Psoas muscle (tissue), 8 donors: ENCODE data around the gene ALOXE3. TPM values are rescaled to one million over a fixed set of nuclear protein-coding genes. Genes with fewer than 3 reads are reported as not detected.

Experiments
- ATAC-seq, 4 donors: fragments of 200-7000 bp; cut with Tn5 transposase; one replicate each; pipeline ENCODE4 v1.9.1; 2020; ENCODE audit warnings: moderate library complexity in 3 of 4, mild to moderate bottlenecking in 2 of 4
- DNase-seq, 2 donors: peaks; one replicate each; pipeline ENCODE4 v3.0.0-alpha.2; 2020
- H3K27ac ChIP-seq: fragments of 200-600 bp; one replicate; pipeline ENCODE4 v1.8.0; 2022
- H3K27me3 ChIP-seq, 3 donors: fragments of 200-600 bp in 1 of 3; one replicate each; pipeline versions ENCODE4 v1.6.1 to v1.8.0; 2013 to 2022; ENCODE audit warnings: low read length in 2 of 3, mild to moderate bottlenecking in 2 of 3, moderate library complexity in 1 of 3; ENCODE audit not compliant: insufficient read depth in 3 of 3
- H3K36me3 ChIP-seq, 2 donors: fragments of 200-600 bp in 1 of 2; one replicate each; pipeline versions ENCODE4 v1.6.1 to v1.8.0; 2013 to 2022; ENCODE audit warnings: low read depth in 1 of 2, mild to moderate bottlenecking in 1 of 2, moderate library complexity in 1 of 2; ENCODE audit not compliant: insufficient read depth in 1 of 2
- H3K4me1 ChIP-seq: fragments of 200-600 bp; one replicate; pipeline ENCODE4 v1.8.0; 2022
- H3K4me3 ChIP-seq: fragments of 200-600 bp; one replicate; pipeline ENCODE4 v1.8.0; 2022; ENCODE audit warnings: mild to moderate bottlenecking
- H3K9me3 ChIP-seq: fragments of 200-600 bp; one replicate; pipeline ENCODE4 v1.8.0; 2022
- WGBS, 3 donors: extraction: QIAGEN DNeasy Blood & Tissue Kit; methylation state at CpG; one replicate each; pipeline versions ENCODE4 v1.1.6 to v1.1.7; 2013; 5-methylcytosine and 5-hydroxymethylcytosine counted together
- intact Hi-C, 2 donors: fragments of 100-400 bp; cut with DNase I; formaldehyde crosslinking; loops; one replicate each; pipeline versions ENCODE4 v1.11.0 to v1.14.2; 2022
- polyA plus RNA-seq, 3 donors: library from polyadenylated mRNA; stranded (reverse); fragments of 200-250 nt; gene quantifications; one replicate each; pipeline ENCODE4 v1.2.3, GENCODE V29; 2013
- total RNA-seq, 4 donors: library from RNA; stranded (reverse); fragmentation: NEBNext Ultra II Directional in 2 of 4; extraction: Animal tissue kit (Norgen Biotek cat#: 25700) in 2 of 4; gene quantifications; one replicate each; pipeline versions ENCODE4 v1.2.1 to v1.2.4, GENCODE V29; 2021 to 2023
- TF ChIP-seq, protein P1 (sequence below): fragments of 200-600 bp; IDR thresholded peaks from one replicate; pipeline ENCODE4 v1.8.0; 2022; ENCODE audit warnings: antibody characterized with exemption
- donor health status: healthy with polysubstance abuse.
- donor health status: DM: no; HTN: no; CAD: no; lungs with moderate emphysema.
- donor health status: Bipolar disorder and iron deficiency.
- donor health status: healthy.
- donor health status: DM: yes; HTN: yes; CAD: no.
- donor health status: DM: no; HTN: no; CAD: no.
- donor health status: DM: no; HTN: no; CAD: no.
- donor health status: DM: yes; HTN: yes; CAD: no.

The ALOXE3 gene
- total and polyA plus RNA-seq, 7 donors: 0.42 TPM; not detected in 6

DNA sequence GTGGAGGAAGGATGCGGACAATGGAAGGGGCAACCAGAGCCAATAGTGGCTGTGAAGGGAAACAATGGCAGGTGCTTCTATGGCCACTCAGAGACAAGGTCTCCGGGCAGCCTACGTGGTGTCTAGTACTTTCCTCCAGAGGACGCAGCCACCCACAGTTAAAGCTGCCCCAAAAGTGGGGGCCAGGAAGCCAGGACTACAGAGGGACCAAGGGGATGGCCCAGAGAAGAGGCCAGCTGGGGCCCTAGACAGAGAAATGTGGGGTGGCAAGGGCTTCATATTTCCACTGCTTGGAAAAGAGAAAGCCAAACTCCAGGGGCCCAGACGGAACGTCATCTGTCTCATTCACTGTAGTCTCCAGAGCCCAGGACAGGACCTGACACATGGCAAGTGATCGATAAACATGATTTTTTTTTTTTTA, 34.7 kb upstream of the ALOXE3 start:
- Histone ChIP-seq H3K27ac (peak overlapping the region; percentile 100), H3K36me3 (peaks cover 5 to 35% of the 10 kb centered on the region in 2 donors), H3K27me3 (no peaks in the 10 kb centered on the region), H3K4me1 (peaks cover 40% of the 10 kb centered on the region), H3K9me3 (no peaks in the 10 kb centered on the region), H3K4me3 (peak overlapping the region; percentile 97)
- intact Hi-C loops: loop anchor here in 1 of 2 donors (2.0 kb wide), 1 partner anchor 14 kb away; no protein-coding TSS in a partner anchor
- peak in 1 of 2 donors; percentile 25 for DNase-seq
- TF ChIP-seq, protein P1, sequence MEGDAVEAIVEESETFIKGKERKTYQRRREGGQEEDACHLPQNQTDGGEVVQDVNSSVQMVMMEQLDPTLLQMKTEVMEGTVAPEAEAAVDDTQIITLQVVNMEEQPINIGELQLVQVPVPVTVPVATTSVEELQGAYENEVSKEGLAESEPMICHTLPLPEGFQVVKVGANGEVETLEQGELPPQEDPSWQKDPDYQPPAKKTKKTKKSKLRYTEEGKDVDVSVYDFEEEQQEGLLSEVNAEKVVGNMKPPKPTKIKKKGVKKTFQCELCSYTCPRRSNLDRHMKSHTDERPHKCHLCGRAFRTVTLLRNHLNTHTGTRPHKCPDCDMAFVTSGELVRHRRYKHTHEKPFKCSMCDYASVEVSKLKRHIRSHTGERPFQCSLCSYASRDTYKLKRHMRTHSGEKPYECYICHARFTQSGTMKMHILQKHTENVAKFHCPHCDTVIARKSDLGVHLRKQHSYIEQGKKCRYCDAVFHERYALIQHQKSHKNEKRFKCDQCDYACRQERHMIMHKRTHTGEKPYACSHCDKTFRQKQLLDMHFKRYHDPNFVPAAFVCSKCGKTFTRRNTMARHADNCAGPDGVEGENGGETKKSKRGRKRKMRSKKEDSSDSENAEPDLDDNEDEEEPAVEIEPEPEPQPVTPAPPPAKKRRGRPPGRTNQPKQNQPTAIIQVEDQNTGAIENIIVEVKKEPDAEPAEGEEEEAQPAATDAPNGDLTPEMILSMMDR: no peak
- WGBS, 3 donors: 23 to 32% (median 28%) methylated on average over 7 of the region's 7 CpGs
- no peak for ATAC-seq

DNA sequence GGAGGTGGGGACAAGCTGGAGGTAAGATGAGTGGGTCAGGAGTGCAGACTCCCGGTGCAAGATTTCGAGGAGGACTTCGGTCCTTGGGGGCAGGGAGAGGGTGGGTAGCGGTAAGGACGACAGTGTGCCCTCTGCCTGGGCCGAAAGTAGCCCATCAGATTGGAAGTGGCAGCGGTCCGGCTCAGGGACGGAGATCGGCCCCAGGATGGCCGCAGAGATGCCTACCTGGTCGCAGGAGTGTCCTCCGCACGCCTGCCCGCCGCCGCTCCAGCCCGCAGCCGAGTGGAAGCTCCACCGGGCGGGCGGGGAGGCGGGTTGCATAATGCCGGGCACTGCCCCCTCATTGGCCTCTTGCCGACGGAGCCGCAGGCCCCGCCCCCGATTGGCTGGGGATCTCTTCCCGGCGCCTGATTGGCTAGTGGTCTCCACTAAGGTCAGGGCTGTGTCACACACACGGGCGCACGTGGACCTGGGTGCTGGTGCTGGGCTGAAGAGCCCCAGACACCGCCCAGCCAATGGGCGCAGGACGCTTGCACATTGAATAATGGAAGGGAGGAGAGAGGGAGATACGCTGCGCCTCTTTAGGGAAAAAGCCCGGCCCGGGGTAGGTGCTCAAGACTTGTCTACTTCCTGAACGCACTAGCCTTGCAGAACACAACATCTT, 33.9 kb upstream of the ALOXE3 start, which contains the start of gene PER1:
TSS of gene PER1 (minus strand) at position 293 of the 664 bp plus-strand sequence. CDS start 1,698 bp downstream, outside the sequence.
- intact Hi-C loops: loop anchor here in 1 of 2 donors (2.0 kb wide), 1 partner anchor 13 kb away; no protein-coding TSS in a partner anchor
- WGBS, 3 donors: 0 to 5% (median 1%) methylated on average over 21 to 42 of the region's 42 CpGs
- H3K4me1 ChIP-seq: peaks cover 44% of the 10 kb centered on the region
- H3K27ac ChIP-seq: peak within 1 kb of the TSS; percentile 100
- TF ChIP-seq, protein P1: no peak
- peak within 1 kb of the TSS; percentile 97 for H3K4me3 ChIP-seq
- DNase-seq: peak; percentile 97 to 99
- H3K27me3 ChIP-seq: no peaks in the 10 kb centered on the region
- peak; percentile 56 to 59 (median 57) for ATAC-seq
- H3K9me3 ChIP-seq: no peaks in the 10 kb centered on the region
- H3K36me3 ChIP-seq: peaks cover 13 to 43% of the 10 kb centered on the region in 2 donors

DNA sequence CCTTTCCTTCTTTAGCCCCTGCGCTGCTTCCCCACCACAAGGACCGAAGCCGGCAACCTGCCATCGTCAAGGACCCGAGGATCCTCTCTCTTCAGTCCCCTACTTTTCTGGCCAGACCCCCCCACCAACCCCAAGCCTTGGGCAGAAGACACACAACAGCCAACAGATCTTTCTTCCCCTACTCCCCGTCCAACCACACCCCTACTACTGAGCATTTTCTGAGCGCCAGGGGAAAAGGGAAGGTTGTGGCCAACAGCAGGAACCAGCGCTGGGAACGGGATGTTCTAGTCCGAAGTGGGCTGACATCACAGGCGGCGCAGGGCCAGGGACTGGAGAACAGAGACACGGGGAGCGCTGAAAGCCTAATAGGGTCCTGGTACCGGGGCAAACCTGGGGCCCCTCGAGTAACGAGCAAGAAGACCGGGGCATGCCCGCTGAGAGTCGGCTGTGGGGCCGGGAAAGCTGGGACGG, 33.4 kb upstream of the ALOXE3 start:
- peaks cover 17 to 49% of the 10 kb centered on the region in 2 donors for H3K36me3 ChIP-seq
- H3K27me3 ChIP-seq: no peaks in the 10 kb centered on the region
- 0% methylated on average over 21 to 22 of the region's 22 CpGs for WGBS, 3 donors
- TF ChIP-seq, protein P1: no peak
- ATAC-seq: peak; percentile 2 to 49 (median 23)
- H3K4me1 ChIP-seq: peaks cover 49% of the 10 kb centered on the region
- peak overlapping the region; percentile 97 for H3K4me3 ChIP-seq
- DNase-seq: peak; percentile 96 to 98
- H3K9me3 ChIP-seq: no peaks in the 10 kb centered on the region
- intact Hi-C loops: loop anchor here in 1 of 2 donors (2.0 kb wide), 1 partner anchor 13 kb away; no protein-coding TSS in a partner anchor
- peak overlapping the region; percentile 100 for H3K27ac ChIP-seq

DNA sequence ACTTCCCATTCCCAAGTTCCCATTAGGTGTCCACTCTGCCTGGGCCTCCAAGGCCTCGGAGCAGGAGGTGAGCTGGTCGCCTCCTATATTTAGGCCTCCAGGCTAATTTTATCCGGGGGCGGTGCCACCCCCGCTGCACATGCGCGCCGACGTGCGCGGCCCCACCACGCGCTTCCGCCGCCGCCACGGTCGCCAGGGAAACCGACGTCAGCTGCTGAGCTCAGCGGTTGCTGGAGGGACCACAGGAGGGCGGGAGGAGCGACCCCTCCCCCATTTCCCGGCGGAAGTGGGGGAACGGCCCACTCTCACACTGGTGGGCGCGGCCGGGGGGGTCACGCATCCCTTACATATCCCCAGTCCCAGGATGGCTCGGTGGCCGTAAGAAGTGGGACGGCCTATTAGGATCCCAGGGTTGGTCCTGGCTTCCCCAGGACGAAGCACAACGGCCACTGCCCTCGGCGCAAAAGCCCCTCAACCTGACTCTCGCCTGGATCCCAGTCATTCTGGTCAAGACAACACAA, 32.9 kb upstream of the ALOXE3 start:
- H3K36me3 ChIP-seq: peaks cover 21 to 53% of the 10 kb centered on the region in 2 donors

More for the DNA sequence above, 32.9 kb upstream of the ALOXE3 start:
- ATAC-seq (peak; percentile 43 to 59 (median 53)), DNase-seq (peak; percentile 94 to 97)
- Histone ChIP-seq H3K27me3 (no peaks in the 10 kb centered on the region), H3K9me3 (no peaks in the 10 kb centered on the region), H3K4me3 (peak overlapping the region; percentile 97), H3K4me1 (peaks cover 49% of the 10 kb centered on the region), H3K27ac (peak overlapping the region; percentile 100)
- intact Hi-C loops: no loop called here
- WGBS, 3 donors: 0 to 1% (median 1%) methylated on average over 35 to 38 of the region's 38 CpGs
- TF ChIP-seq, protein P1: no peak
